Measurements from ENCODE around the gene POLR3H.
A peak's percentile ranks its signal among the peaks of the same experiment; 100 is the strongest.

Gene POLR3H

GRCh38 chr22:41557401-41558240 lies 13.4 kb upstream of the POLR3H start:
- Histone ChIP-seq H3K4me1 (ENCODE audit: insufficient read depth, low read length) (peaks cover 21% of the 10 kb centered on the region), H3K36me3 (ENCODE audit: insufficient read depth, low read length) (no peaks in the 10 kb centered on the region), H3K9ac (ENCODE audit: low read depth, low read length) (no peak overlapping the region), H3K9me3 (ENCODE audit: control insufficient read depth, insufficient read depth, low read length) (no peaks in the 10 kb centered on the region)

- H3K36me3 ChIP-seq (ENCODE audit: insufficient read depth, low read length), result no peaks in the 10 kb centered on the region
- H3K9ac ChIP-seq (ENCODE audit: low read depth, low read length), result no peak overlapping the region
- H3K4me1 ChIP-seq (ENCODE audit: insufficient read depth, low read length), result peaks cover 13% of the 10 kb centered on the region
- no peaks in the 10 kb centered on the region for H3K9me3 ChIP-seq (ENCODE audit: control insufficient read depth, insufficient read depth, low read length)
These were observed 12.3 kb upstream of the POLR3H start for GRCh38 chr22:41556561-41556960.

DNA sequence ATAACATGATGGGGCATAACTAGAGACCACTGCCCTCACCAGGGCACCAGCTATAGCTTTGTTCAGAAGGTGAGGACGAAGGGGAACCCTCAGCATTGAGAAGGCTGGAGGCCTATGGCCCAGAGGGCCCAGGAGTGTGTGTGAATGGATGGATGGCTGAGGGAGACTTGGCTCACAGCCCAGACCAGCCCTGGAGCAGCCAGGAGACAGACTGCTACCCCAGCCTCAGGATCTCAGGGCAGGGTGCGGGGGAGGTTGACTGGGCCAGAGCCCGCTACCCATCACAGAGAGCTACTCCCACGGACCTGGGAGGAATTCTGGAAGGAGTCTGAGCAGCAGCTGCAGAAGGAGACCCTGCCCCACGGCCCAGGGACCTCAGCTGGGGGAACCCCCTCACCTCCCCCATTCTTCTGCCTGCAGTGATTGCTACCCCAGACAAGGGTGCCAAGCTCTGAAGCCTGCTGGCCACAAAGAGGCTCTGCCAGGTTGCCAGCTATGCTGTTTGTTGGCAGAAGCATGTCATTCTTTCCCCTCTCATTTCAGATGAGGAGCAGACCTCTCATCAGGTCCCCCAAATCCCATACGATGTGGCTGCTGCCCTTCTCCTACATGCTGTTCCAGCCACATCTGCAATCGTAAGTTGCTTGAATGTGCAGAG lies 11.2 kb upstream of the POLR3H start:
- H3K9me3 ChIP-seq (ENCODE audit: control insufficient read depth, insufficient read depth, low read length), result no peaks in the 10 kb centered on the region
- no peak overlapping the region for H3K9ac ChIP-seq (ENCODE audit: low read depth, low read length)
- H3K4me1 ChIP-seq (ENCODE audit: insufficient read depth, low read length), result peaks cover 11% of the 10 kb centered on the region

DNA sequence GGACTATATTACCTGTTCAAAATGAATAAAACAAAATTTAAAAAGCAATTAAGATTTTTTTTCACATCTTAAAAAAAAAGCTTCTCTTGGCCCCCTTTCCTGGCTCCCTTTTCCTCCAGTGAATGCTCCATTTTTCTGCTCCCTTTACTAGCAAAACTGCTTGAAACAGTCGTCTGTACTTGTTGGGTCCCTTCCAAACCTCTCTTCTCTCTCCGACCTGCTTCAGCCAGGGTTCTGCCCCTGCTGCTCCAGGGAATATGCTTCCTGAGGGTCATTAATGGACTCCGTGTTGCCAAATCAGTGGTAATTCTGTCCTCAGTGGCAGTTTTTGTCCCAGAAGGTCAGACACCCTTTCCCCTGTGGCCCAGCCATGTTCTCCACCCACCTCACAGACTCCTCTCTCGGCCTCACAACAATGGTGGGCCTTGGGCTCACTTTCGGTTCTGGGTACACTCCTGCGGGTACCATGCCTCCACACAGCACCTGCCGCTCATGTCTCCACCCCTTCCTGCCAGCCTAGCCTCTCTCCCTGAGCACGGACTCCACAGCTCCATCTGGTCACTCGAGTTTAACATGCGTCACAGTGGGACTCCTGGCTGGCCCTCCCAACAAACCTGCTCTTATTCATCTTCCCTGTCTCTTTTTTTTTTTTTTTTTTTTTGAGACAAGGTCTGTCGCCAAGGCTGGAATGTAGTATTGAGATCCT lies 7.8 kb upstream of the POLR3H start:
- H3K9me3 ChIP-seq (ENCODE audit: control insufficient read depth, insufficient read depth, low read length), result no peaks in the 10 kb centered on the region
- no peaks in the 10 kb centered on the region for H3K36me3 ChIP-seq (ENCODE audit: insufficient read depth, low read length)
- no peak overlapping the region for H3K9ac ChIP-seq (ENCODE audit: low read depth, low read length)
- no peaks in the 10 kb centered on the region for H3K4me1 ChIP-seq (ENCODE audit: insufficient read depth, low read length)

More for the DNA sequence above, 11.2 kb upstream of the POLR3H start:
- no peaks in the 10 kb centered on the region for H3K36me3 ChIP-seq (ENCODE audit: insufficient read depth, low read length)

- no peaks in the 10 kb centered on the region for H3K36me3 ChIP-seq (ENCODE audit: insufficient read depth, low read length)
- H3K4me1 ChIP-seq (ENCODE audit: insufficient read depth, low read length), result no peaks in the 10 kb centered on the region
- no peaks in the 10 kb centered on the region for H3K9me3 ChIP-seq (ENCODE audit: control insufficient read depth, insufficient read depth, low read length)
- no peak overlapping the region for H3K9ac ChIP-seq (ENCODE audit: low read depth, low read length)
These were observed 6.8 kb upstream of the POLR3H start for GRCh38 chr22:41550952-41551491.

GRCh38 chr22:41548830-41549211 lies 4.6 kb upstream of the POLR3H start:
- Histone ChIP-seq H3K36me3 (ENCODE audit: insufficient read depth, low read length) (no peaks in the 10 kb centered on the region), H3K4me1 (ENCODE audit: insufficient read depth, low read length) (peaks cover 6% of the 10 kb centered on the region; the same call in 1 of the 2 replicates), H3K9me3 (ENCODE audit: control insufficient read depth, insufficient read depth, low read length) (no peaks in the 10 kb centered on the region), H3K9ac (ENCODE audit: low read depth, low read length) (no peak overlapping the region)

DNA sequence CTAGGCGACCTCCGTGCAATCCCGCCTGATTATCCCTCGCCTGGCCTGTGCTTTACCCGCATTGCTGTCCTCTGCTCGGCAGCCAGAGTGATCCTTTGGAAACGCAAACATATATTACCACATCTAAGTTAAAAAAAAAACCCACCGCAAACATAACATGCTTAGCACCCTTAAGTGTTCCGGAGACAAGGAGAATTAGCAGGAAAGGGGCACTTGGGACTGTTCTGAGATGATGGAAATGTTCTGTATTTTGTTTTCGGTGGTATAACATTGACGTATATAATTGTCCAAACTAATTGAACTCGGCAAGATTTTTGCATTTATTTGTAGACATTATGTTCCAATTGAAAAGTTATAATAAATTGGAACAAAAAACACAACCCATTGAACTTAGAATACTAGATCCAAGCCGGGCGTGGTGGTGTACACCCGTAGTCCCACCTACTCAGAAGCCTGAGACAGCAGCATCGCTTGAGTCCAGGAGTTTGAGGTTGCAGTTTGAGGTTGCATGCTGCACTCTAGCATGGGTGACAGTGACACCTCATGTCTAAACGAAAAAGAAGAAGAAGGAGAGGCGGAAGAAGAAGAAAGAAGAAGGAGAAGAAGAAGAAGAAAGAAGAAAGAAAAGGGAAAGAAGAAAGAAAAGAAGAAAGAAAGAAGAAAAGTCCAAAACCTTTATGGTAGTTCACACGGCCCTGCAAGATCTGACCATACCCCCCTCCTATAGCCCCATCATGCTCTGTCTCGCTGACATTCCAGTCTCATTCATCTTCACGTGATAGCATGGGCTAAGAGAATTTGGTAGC lies 604 bp upstream of the POLR3H start:
- H3K9me3 ChIP-seq (ENCODE audit: control insufficient read depth, insufficient read depth, low read length), result no peaks in the 10 kb centered on the region
- peak overlapping the region; percentile 91; the same call in 1 of the 2 replicates for H3K9ac ChIP-seq (ENCODE audit: low read depth, low read length)
- H3K4me1 ChIP-seq (ENCODE audit: insufficient read depth, low read length), result peaks cover 6% of the 10 kb centered on the region; the same call in 1 of the 2 replicates
- H3K36me3 ChIP-seq (ENCODE audit: insufficient read depth, low read length), result no peaks in the 10 kb centered on the region

DNA sequence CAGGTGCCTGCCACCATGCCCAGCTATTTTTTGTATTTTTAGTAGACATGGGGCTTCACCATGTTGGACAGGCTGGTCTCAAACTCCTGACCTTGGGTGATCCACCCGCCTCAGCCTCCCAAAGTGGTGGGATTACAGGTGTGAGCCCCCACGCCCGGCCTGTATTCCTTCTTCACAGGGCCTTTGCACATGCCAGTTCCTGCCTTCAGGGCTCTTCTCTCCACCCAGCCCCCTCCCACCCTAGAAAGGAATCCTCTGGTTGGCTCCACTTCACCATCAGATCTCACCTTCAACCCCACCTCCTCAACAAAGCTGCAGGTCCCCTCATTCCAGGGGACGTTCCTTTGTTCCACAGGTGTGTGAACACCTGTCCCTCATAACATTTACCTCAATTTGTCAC lies 2.0 kb downstream of the POLR3H start:
- Histone ChIP-seq H3K9me3 (ENCODE audit: control insufficient read depth, insufficient read depth, low read length) (no peaks in the 10 kb centered on the region), H3K9ac (ENCODE audit: low read depth, low read length) (no peak overlapping the region), H3K4me1 (ENCODE audit: insufficient read depth, low read length) (peaks cover 6% of the 10 kb centered on the region; the same call in 1 of the 2 replicates), H3K36me3 (ENCODE audit: insufficient read depth, low read length) (no peaks in the 10 kb centered on the region)

DNA sequence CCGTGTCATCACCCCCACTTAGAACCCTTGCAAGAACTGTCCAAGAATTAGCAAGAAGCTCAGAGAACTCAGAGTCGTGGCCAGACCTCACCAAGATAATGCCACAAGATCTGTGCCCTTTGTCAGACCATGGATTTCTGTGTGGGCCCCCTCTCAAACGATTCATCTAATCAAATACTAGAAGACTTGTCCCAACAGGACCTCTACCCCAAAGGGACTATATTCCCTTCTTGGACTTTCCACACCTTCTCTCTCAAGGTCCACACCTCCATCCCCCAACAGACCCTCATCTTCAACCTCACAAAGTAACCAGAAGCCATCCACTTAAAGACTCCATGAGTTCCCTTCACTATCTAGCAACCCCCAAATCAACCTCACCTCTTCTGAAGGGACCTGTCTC lies 2.8 kb downstream of the POLR3H start:
- peaks cover 6% of the 10 kb centered on the region; the same call in 1 of the 2 replicates for H3K4me1 ChIP-seq (ENCODE audit: insufficient read depth, low read length)
- H3K36me3 ChIP-seq (ENCODE audit: insufficient read depth, low read length), result no peaks in the 10 kb centered on the region
- no peaks in the 10 kb centered on the region for H3K9me3 ChIP-seq (ENCODE audit: control insufficient read depth, insufficient read depth, low read length)
- no peak overlapping the region for H3K9ac ChIP-seq (ENCODE audit: low read depth, low read length)

- Histone ChIP-seq H3K9me3 (ENCODE audit: control insufficient read depth, insufficient read depth, low read length) (no peaks in the 10 kb centered on the region), H3K36me3 (ENCODE audit: insufficient read depth, low read length) (no peaks in the 10 kb centered on the region), H3K4me1 (ENCODE audit: insufficient read depth, low read length) (peaks cover 6% of the 10 kb centered on the region; the same call in 1 of the 2 replicates), H3K9ac (ENCODE audit: low read depth, low read length) (no peak overlapping the region)
These were observed 3.9 kb downstream of the POLR3H start for GRCh38 chr22:41540365-41540764.

- Histone ChIP-seq H3K9ac (ENCODE audit: low read depth, low read length) (no peak overlapping the region), H3K36me3 (ENCODE audit: insufficient read depth, low read length) (no peaks in the 10 kb centered on the region), H3K9me3 (ENCODE audit: control insufficient read depth, insufficient read depth, low read length) (no peaks in the 10 kb centered on the region), H3K4me1 (ENCODE audit: insufficient read depth, low read length) (peaks cover 3% of the 10 kb centered on the region; the same call in 1 of the 2 replicates)
These were observed 4.3 kb downstream of the POLR3H start for GRCh38 chr22:41540006-41540315.

DNA sequence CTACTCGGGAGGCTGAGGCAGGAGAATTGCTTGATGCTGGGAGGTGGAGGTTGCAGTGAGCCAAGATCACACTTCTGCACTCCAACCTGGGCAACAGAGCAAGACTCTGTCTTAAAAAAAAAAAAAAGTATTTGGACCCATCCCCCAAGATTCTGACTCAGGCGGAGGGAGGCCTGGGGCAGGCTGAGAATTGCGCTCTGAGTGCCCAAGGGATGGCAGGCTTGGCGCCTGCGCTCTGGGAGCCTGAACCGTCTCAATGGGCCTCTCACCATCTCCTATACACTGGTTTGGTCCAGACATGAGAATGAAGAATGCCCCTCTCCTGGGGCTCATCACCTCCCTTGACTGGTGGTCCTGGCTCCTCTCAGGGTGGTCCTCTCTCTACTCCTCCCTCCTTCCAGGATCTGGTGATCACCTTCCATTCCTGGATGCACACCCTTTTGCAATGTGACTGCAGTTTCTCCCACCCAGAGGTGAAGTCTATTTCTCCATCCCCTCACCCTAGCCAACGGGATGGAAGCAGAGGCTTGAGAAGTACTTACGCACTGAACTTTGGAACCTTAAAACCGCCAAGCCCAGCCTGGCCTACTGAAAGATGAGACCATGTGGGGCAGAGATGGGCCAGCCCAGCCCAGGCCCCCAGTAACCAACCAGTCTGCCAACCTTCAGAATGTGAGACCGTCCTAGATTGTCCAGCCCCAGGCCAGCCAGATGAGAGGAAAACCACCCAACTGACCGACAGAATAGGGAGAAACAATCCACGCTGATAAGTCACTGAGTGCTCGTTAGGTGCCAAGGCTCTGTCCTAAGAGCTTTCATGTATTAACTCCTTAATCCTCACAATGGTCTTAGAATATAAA lies 4.9 kb downstream of the POLR3H start:
- Histone ChIP-seq H3K9ac (ENCODE audit: low read depth, low read length) (no peak overlapping the region), H3K36me3 (ENCODE audit: insufficient read depth, low read length) (no peaks in the 10 kb centered on the region), H3K4me1 (ENCODE audit: insufficient read depth, low read length) (no peaks in the 10 kb centered on the region), H3K9me3 (ENCODE audit: control insufficient read depth, insufficient read depth, low read length) (no peaks in the 10 kb centered on the region)

DNA sequence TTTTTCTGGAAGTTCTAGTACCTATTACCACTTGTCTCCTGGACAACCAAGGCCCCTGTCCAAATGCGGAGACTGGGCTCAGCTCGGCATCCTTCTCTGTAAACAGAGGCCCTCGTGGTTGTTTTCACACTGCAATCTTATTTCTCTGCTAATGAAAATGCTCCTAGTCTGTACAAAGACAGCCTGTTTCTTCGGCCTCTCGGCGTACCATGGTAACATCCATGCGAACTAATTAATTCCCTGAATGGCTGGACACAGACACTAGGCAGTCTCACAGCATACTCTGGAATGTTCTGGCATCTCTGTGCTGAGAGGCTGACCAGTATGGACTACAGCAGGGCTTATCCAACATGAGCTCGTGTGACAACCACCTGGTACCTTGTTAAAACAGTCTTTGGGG lies 5.7 kb downstream of the POLR3H start:
- no peaks in the 10 kb centered on the region for H3K9me3 ChIP-seq (ENCODE audit: control insufficient read depth, insufficient read depth, low read length)
- no peaks in the 10 kb centered on the region for H3K4me1 ChIP-seq (ENCODE audit: insufficient read depth, low read length)
- H3K9ac ChIP-seq (ENCODE audit: low read depth, low read length), result no peak overlapping the region
- H3K36me3 ChIP-seq (ENCODE audit: insufficient read depth, low read length), result no peaks in the 10 kb centered on the region

Measured in ES-I3 (cell line).